ENCODE results near the gene FAM131A. TPM values are rescaled to one million over a fixed set of nuclear protein-coding genes. Genes with fewer than 3 reads are reported as not detected.

Gene FAM131A
- total RNA-seq, 1 experiment from 2014 or later, result 23.0 TPM

GRCh38 chr3:184361532-184361931 is 24.1 kb downstream of the FAM131A start, which contains the start of the genes CLCN2 and POLR2H:
Gene CLCN2 (minus strand): TSS chr3:184361605. CDS start chr3:184361479, 126 bp downstream.
Gene POLR2H (plus strand): TSS chr3:184361710. CDS start chr3:184363493, 1,783 bp downstream.
- H3K9me3 Mint-ChIP-seq, result no peaks in the 10 kb centered on the region
- H3K27ac Mint-ChIP-seq, result peak within 1 kb of the TSS; percentile 97
- peak; percentile 70 for DNase-seq (ENCODE audit: low spot score)
- CTCF ChIA-PET, result interaction anchor here (0.7 to 4.8 kb wide), 6 partner anchors 11 to 200 kb away, joined by 3 to 41 read pairs (median 10); partner anchors contain the start of gene EPHB3
- peaks cover 6% of the 10 kb centered on the region; the same call in 1 of the 2 replicates for H3K27me3 Mint-ChIP-seq (ENCODE audit: low read depth)
- H3K4me3 Mint-ChIP-seq, result peak within 1 kb of the TSS; percentile 98
- ATAC-seq, result peak; percentile 47
- peaks cover 28% of the 10 kb centered on the region for H3K36me3 Mint-ChIP-seq
- POLR2A ChIA-PET, result interaction anchor here (0.8 to 2.8 kb wide), 6 partner anchors 9 to 164 kb away, joined by 3 to 13 read pairs (median 8); no protein-coding TSS in a partner anchor
- H3K4me1 Mint-ChIP-seq, result peaks cover 24% of the 10 kb centered on the region
- TF ChIP-seq TEAD1 (CRISPR knock-in tag; IDR thresholded peaks at IDR 0.05) (no peak), GRHL2 (CRISPR knock-in tag; IDR thresholded peaks at IDR 0.05; ENCODE audit: insufficient replicate concordance, severe bottlenecking) (no peak), KAT7 (CRISPR knock-in tag; IDR thresholded peaks at IDR 0.05; ENCODE audit: borderline replicate concordance) (peak; percentile 51; the same call in 1 of the 2 replicates), ZNF317 (CRISPR knock-in tag; IDR thresholded peaks at IDR 0.05; ENCODE audit: borderline replicate concordance, low read depth) (no peak), NR1H2 (CRISPR knock-in tag; IDR thresholded peaks at IDR 0.05) (no peak), ZNF232 (CRISPR knock-in tag; IDR thresholded peaks at IDR 0.05) (no peak), HMGXB4 (CRISPR knock-in tag; IDR thresholded peaks at IDR 0.05) (peak; percentile 5; the same call in 1 of the 2 replicates), MAX (CRISPR knock-in tag; IDR thresholded peaks at IDR 0.05) (peak; percentile 48; the same call in 1 of the 2 replicates), NFE2L1 (CRISPR knock-in tag; IDR thresholded peaks at IDR 0.05) (no peak), STAT6 (CRISPR knock-in tag; conservative IDR thresholded peaks at IDR 0.05; ENCODE audit: low read depth) (no peak), MYBL2 (CRISPR knock-in tag; IDR thresholded peaks at IDR 0.05) (no peak), ZBTB21 (CRISPR knock-in tag; IDR thresholded peaks at IDR 0.05; ENCODE audit: borderline replicate concordance) (no peak), ZNF532 (CRISPR knock-in tag; IDR thresholded peaks at IDR 0.05; ENCODE audit: borderline replicate concordance) (no peak), NR3C1 (CRISPR knock-in tag; conservative IDR thresholded peaks at IDR 0.05; ENCODE audit: low read depth) (no peak), ZNF425 (CRISPR knock-in tag; conservative IDR thresholded peaks at IDR 0.05) (no peak), USF2 (CRISPR knock-in tag; IDR thresholded peaks at IDR 0.05) (no peak), ARID4B (CRISPR knock-in tag; IDR thresholded peaks at IDR 0.05; ENCODE audit: borderline replicate concordance) (no peak), SP1 (CRISPR knock-in tag; conservative IDR thresholded peaks at IDR 0.05) (peak; percentile 77)

All from WTC11 (cell line).